ENCODE measurements around the gene ACVR2A. TPM values are rescaled to one million over a fixed set of nuclear protein-coding genes. Genes with fewer than 3 reads are reported as not detected.

ACVR2A gene
- 16.1 and 18.8 TPM in 2 replicates for total RNA-seq

GRCh38 chr2:147844697-147845410 lies at the start of gene ACVR2A:
TSS of gene ACVR2A (plus strand) at chr2:147845029. CDS start at chr2:147845153, 124 bp downstream.

Small RNA genes lying within 50 kb of the gene (small RNA-seq; reads per million reads assigned to genes)
- gene RNU6-1275P: not detected

Other genes starting within 250 kb of the ACVR2A start
- gene ORC4, start 175.7 kb downstream of the ACVR2A start, total RNA-seq: 39.6 and 79.5 TPM in 2 replicates
- gene MBD5, start 176.1 kb downstream of the ACVR2A start, total RNA-seq: 35.1 and 36.8 TPM in 2 replicates

Data from thoracic aorta endothelial cell (primary cell).